DMS153 treated with DMSO at 0.1 percent for 48 hours (cell line): Measurements from ENCODE around the gene HDAC7.
A peak's percentile ranks its signal among the peaks of the same experiment; 100 is the strongest.

Experiments used
- DNase-seq: peaks from one replicate; lab custom pipeline; 2025; ENCODE audit not compliant: unreplicated experiment; lab: John Stamatoyannopoulos, UW

The HDAC7 gene

DNA sequence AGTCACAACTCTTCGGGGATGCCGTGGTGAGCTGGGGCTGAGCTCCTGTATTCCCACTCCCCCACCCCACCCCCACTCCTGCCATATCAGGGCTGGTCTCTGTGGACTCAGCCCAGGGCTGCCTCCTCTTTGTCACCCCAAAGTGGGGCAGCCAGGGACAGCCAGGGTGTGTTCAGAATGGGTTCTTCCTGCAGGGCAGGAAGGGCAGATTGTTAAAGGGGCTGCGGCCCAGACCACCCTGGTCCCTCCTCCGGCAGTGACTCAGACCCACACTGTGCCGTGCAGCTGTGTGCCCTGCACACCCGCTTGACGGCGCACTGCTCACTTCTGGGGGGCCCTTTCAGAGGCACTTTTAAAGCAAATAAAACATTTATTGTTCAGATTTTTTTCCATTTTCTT, 37.3 kb downstream of the HDAC7 start:
- DNase-seq, result no peak

DNA sequence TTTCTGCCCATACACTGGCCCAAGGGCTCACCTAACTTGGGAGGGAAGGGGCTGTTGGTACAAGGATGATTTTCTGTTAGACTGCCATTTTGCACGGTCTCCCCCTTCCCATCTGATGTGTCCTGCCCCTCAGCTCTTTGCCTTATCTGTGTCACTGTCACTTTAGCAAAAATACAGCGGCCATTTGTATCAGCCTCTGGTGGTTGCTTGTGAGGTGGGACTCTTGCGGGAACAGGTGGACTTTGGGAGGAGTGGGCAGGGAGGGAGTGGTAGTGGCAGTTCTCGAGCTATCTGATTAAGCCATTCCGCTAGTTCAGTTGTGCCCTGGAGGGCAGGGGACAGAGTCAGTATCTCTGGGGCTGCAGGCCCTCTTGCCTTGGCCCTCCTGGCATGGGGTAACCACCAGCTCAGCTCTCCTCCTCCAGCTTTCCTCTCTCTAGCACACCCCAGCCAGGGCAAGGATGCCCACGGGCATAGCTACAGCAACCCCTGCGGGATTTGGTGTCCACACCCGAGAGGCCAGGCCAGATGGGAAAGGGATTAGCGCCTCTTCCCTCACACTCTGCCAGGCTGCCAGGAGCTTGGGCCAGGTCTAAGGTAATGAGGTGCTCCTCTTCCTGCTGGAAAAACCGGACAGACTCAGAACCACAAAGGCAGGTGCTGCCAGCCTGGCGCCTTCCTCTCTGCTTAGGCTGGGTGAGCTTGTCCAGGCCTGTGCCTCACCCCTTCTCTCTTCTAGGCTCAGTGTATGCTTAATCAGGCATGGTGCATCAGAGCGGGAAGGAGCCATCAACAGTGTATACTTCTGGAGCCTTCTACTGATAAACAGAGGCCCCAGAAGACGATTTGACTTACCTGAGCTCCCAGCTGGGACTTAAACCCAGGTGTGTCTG, 38.0 kb downstream of the HDAC7 start:
- DNase-seq, result peak; percentile 75

- DNase-seq, result no peak
Observed at GRCh38 chr12:47779943-47780504, 39.7 kb downstream of the HDAC7 start.

DNA sequence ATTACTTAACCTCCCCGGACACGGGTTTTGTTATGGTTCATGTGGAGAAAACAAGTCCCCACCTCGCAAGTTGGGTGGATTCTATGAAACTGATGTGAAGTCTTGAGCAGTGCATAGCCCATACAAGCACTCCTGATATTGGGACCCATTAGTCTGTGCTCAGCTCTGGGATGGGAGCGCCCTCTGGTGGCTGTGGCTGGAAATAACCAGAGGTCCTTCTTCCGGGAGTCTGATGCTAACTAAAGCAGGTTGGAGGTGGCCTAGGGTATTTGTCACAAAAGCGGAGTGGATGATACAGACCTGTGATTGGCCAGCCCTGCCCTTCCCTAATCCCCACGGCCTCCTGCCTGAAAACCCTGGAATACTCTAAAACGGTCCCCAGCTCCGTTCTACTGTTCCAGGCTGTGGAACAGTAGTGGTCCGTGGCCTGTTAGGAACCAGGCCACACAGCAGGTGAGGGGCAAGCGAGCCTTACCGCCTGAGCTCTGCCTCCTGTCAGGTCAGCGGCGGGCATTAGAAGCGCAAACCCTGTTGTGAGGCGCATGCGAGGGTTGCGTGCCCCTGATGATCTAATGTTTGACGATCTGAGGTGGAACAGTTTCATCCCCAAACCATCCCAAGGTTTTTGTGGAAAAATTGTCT, 40.3 kb downstream of the HDAC7 start:
- peak; percentile 79 for DNase-seq

DNA sequence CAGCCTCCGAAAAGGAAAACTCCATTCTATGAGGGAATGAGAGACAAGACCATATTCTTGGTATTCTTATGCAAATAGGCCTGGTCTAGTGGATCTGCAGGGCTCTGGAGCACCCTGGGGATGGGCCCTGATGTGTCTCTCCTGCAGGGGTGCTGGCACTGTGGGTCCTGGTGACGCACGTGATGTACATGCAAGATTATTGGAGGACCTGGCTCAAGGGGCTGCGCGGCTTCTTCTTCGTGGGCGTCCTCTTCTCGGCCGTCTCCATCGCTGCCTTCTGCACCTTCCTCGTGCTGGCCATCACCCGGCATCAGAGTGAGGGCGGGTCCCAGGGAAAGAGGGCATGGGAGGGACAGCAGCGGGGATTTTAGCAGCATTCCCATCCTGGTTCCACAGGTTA, 40.8 kb downstream of the HDAC7 start:
- no peak for DNase-seq

- no peak for DNase-seq
Observed at GRCh38 chr12:47777741-47778558, 41.8 kb downstream of the HDAC7 start.

GRCh38 chr12:47777151-47777550, 42.6 kb downstream of the HDAC7 start:
- no peak for DNase-seq

DNA sequence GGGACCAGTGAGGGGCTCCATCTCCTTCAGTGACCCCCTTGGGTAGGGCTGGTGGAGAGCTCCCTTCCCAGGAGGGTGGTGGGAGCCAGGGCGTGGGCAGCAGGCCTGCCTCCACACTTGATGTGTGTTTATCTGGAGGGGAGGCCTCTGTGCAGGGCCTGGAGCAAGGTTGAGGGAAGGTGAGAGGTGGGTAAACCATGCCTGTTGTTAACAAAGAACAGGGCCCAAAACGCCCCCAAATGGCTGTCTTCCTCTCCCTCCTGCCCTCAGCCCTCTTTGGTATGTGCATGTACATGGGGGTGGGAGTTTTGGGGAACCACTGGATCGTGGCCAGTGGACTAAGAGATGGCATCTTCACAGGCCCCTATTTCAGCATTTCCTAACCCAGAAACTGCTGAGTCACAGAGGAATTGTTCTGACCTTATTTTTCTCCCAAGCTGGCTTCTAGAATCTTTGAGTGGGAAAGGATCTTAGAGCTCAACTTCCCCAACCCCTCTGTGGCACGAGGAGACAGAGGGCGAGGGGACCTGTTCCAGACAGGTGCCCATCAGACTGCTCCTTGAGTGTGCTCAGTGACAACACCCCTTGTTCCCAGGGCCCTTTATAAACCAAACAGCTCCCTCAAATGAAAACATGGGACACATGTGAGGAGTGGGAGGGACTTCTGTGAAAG, 43.1 kb downstream of the HDAC7 start:
- DNase-seq, result no peak

DNA sequence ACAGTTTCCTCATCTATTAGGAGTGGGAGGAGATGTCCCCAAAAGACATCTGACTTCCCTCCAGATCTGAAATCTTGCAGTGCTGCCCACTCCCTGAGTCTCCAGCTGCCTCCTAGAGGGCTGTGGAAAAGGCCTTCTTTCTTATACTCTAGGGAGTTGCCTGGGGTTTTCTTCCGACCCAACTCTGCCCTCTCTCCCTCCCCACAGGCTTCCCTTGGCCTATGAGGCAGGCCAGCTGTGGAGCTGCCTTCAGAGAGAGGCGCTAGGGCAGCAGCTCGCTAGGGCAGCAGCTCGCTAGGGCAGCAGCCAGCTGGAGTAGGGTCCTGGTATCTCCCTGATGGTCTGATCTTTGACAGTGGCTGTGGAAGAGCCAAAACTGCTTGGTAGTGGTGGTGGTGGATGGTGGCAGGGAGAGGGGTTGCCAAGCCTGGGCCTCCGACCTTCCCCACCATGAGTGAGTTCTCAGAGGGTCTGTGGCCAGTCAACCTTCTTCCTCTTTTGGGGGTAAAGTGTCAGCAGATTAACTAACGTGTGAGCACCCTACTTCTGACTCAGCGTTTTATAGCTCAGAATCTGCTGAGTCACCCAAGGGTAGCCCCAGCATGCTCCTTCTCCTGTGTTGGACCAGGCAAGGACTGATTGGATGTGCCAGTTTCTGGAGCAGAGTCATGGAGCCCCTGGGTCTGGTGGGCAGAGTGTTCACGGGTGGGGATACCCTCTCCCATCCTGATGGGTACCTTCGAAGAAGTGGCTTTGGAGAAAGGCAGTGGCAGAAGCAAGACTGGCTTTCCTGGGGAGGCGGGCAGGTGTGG, 44.4 kb downstream of the HDAC7 start:
- DNase-seq, result no peak

DNA sequence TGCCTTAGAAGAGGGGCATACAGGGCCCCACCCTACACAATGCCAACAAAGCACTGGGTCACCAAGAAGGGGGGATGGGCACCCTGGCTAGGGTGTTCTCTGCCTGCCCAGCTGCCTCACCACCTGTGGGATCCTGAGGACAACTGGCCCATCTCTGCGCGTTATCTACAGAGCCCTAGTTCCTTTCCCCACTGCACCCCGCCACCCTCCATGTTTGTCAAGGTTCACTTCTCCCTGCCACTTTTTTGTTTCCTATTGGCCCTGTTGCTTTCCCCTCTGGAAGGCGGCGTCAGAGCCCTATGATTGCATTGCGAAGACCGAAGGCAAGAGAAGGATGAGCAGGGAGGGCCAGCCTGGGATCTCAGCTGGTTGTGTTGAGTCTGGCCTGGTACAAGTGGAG, 45.0 kb downstream of the HDAC7 start:
- DNase-seq, result no peak

GRCh38 chr12:47773858-47774580, 45.7 kb downstream of the HDAC7 start:
- no peak for DNase-seq

DNA sequence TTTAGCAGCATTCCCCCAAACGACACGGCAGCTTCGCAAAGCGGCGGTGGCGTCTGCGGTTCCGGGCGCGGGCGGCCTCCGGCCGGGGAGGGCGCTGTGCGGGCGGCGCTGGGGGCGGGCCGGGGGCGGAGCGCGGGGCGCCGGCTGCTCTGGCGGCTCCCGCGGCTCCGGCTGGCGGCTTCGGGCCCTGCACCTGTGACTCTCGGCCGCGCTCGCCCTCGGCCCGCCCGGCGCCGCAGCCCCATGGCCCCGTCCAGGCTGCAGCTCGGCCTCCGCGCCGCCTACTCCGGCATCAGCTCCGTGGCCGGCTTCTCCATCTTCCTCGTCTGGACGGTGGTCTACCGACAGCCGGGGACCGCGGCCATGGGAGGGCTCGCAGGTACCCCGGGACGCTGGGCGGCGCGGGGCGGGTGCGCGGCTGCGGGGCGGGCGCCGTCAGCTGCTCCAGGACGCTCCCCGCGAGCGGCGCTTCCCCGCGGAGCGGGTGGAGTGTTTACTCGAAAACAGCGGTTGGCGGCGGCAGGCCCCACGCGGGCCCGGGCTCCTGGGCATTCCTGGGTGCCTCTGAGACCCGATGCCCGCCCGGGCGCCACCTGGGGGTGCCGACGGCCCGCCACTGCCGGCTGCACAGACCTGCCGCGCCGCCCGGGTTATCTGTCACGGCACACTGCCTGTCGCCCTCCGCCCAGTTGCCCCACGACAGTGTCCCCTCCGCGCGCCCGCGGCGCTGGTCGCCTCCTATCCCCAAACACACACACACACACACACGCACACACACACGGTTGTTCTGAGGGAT, 46.4 kb downstream of the HDAC7 start, which contains the start of gene SLC48A1:
SLC48A1 (plus strand) TSS at position 177 of the 796 bp plus-strand sequence; CDS start at position 244, 67 bp downstream.
- DNase-seq, result peak; percentile 30

DNA sequence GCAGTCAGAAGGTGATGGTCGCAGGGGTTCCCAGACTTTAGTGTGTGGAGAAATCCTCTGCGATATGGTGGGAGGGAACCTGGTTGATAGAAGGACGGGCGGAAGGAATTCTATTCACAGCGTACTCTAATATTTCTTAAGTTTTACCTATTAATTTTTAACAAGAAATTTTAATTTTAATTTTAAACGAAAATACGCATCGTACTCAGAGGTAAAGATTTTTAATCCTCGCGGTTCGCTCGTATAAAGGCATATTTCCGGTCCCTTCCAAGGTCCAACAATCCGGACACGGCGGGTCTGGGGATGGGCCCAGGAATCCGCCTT, 47.0 kb downstream of the HDAC7 start:
- DNase-seq, result no peak

DNA sequence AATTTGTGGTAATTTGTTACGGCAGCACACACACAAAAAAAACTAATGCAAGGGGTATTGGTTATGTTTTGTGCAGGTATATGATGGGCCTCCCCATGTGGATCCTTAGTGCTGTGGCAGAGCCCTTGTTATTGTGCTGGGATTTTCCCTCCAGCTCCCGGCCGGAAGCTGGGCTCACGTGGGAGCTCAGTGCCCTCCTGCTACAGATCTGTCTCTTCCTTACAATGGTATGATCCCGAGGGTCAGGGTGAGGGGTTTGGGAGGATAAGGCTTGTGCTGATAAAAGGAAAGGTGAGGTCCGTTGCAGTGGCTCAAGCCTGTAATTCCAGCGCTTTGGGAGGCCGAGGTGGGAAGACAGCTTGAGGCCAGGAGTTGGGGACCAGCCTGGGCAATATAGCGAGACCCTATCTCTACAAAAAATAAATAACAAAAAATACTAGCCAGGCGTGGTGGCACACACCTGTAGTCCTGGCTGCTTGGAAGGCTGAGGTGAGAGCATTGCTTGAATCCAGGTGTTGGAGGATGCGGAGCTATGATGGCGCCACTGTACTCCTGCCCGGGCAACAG, 47.5 kb downstream of the HDAC7 start:
- no peak for DNase-seq

- no peak for DNase-seq
Observed at GRCh38 chr12:47771304-47771703, 48.4 kb downstream of the HDAC7 start.

GRCh38 chr12:47770086-47770726, 49.5 kb downstream of the HDAC7 start:
- no peak for DNase-seq

DNA sequence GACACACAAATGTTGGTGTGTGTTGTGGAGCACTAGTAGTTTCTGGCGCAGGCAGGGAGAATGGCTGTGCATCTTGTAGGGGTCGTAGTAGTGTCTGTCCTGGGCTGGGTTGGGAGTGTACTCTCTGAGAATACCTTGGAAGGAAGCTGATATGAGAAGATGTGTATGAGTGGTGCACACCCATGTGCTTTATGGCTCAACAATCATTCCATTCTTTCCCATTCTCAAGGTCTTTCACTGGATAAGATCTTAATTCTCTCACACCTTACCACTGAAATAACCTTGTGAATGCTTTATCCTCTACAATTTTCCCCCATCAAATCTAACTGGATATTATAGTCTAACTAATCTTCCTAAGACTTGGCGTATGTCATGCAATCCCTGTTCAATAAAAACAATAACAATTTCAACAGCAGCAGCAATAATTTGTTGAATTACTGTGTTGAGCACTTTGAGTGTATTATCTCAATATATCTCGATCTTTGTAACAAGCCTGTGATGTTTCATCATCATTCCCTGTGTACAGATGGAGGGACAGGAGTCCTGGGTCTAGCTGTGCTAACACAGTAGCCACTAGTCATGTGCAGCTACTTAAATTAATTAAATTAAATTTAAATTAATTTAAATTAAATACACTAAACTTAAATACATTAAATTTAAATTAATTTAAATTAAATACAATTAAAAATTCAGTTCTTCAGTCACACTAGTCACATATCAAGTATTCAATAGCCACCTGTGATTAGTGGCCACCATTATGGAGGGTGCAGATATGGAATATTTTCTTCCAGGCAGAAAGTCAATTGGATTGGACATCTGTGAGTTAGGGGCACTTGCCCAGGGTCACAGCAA, 50.2 kb downstream of the HDAC7 start:
- no peak for DNase-seq
